ENCODE data around the gene THYN1.
"Not testable (repeated sequence)": the region's sequence is repeated elsewhere in the genome, so short reads cannot be mapped to it uniquely, and the experiment has no call there.

The THYN1 gene

DNA sequence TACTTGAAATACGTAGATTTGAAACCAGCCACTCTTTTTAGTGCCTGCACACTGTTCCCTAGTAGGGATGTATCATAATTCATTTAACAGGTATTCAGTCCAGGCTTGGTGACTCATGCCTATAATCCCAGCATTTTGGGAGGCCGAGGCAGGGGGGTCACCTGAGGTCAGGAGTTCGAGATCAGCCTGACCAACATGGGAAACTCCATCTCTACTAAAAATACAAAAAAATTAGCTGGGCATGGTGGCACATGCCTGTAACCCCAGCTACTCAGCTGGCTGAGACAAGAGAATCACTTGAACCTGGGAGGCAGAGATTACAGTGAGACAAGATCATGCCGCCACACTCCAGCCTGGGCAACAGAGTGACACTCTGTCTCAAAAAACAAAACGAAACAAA lies 31.2 kb upstream of the THYN1 start:
- not testable (repeated sequence) for H3K27ac ChIP-seq (ENCODE audit: low read length); H3K4me3 ChIP-seq (ENCODE audit: low read length); DNase-seq (ENCODE audit: low read depth, low spot score); H3K4me1 ChIP-seq (ENCODE audit: control insufficient read depth, insufficient read depth, low read length); H3K27me3 ChIP-seq (ENCODE audit: control insufficient read depth, insufficient read depth, low read length); H3K36me3 ChIP-seq (ENCODE audit: control insufficient read depth, insufficient read depth, low read length); H3K9me3 ChIP-seq (ENCODE audit: control insufficient read depth, insufficient read depth, low read length)
- no CpG with 5 or more reads among the region's 5 CpGs for WGBS (ENCODE audit: insufficient coverage, insufficient read length)

- no CpG with 5 or more reads among the region's 16 CpGs for WGBS (ENCODE audit: insufficient coverage, insufficient read length)
- Histone ChIP-seq H3K27me3 (ENCODE audit: control insufficient read depth, insufficient read depth, low read length) (no peaks in the 10 kb centered on the region), H3K9me3 (ENCODE audit: control insufficient read depth, insufficient read depth, low read length) (no peaks in the 10 kb centered on the region), H3K27ac (ENCODE audit: low read length) (no peak overlapping the region), H3K4me3 (ENCODE audit: low read length) (no peak overlapping the region), H3K4me1 (ENCODE audit: control insufficient read depth, insufficient read depth, low read length) (no peaks in the 10 kb centered on the region), H3K36me3 (ENCODE audit: control insufficient read depth, insufficient read depth, low read length) (0 out of 2 replicates have a peak, but pooled peaks cover 3% of the 10 kb centered on the region)
- no peak for DNase-seq (ENCODE audit: low read depth, low spot score)
Observed at GRCh38 chr11:134283461-134284230, 30.5 kb upstream of the THYN1 start.

DNA sequence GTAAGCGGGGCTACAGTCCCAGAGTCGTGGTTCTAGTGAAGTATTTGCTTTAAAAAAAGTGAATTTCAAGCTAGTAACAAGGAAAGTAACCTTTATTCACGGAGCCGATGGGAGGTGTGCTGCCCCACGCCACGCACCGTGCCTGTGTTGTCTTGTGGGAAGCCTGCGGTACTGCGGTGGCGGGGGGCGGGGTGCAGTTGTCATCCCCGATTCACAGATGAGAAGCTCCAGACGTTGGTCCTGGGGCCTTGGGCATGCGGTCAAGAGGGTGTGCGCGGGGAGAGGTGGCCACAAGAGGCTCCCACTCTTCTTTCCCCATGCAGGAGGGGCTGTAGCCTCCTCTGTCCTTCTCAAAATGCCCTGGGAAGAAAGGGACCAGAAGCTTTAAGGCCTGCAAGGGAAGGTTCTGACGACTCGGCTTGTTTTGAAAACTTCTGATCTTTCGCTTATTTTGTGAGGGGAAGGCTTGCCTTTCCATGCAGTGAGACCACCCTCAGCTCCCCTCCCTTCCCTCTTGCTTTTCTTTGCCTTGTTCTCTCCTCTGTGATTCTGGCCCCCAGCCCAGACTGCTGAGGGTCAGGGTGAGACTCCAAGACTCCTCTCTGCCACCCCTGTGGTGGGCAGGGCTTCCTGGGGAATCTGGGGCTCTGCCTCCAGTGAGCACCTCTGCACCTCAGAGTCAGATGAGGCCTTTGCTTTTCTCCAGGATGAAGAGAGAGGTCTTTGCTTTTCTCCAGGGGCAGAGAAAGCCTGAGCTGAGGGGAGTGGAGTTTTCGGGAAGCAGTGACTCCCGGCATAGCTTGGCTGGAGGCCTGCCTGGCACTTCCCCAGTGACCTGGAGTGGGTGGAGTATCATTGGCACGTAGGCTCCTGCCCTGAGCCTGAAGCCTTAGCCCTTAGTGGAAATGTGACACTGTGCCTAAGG lies 29.2 kb upstream of the THYN1 start:
- no peak overlapping the region for H3K4me3 ChIP-seq (ENCODE audit: low read length)
- WGBS (ENCODE audit: insufficient coverage, insufficient read length) = no CpG with 5 or more reads among the region's 22 CpGs
- DNase-seq (ENCODE audit: low read depth, low spot score) = no peak
- H3K27me3 ChIP-seq (ENCODE audit: control insufficient read depth, insufficient read depth, low read length) = no peaks in the 10 kb centered on the region
- H3K36me3 ChIP-seq (ENCODE audit: control insufficient read depth, insufficient read depth, low read length) = 0 out of 2 replicates have a peak, but pooled peaks cover 3% of the 10 kb centered on the region
- H3K4me1 ChIP-seq (ENCODE audit: control insufficient read depth, insufficient read depth, low read length) = no peaks in the 10 kb centered on the region
- H3K9me3 ChIP-seq (ENCODE audit: control insufficient read depth, insufficient read depth, low read length) = no peaks in the 10 kb centered on the region
- no peak overlapping the region for H3K27ac ChIP-seq (ENCODE audit: low read length)

DNA sequence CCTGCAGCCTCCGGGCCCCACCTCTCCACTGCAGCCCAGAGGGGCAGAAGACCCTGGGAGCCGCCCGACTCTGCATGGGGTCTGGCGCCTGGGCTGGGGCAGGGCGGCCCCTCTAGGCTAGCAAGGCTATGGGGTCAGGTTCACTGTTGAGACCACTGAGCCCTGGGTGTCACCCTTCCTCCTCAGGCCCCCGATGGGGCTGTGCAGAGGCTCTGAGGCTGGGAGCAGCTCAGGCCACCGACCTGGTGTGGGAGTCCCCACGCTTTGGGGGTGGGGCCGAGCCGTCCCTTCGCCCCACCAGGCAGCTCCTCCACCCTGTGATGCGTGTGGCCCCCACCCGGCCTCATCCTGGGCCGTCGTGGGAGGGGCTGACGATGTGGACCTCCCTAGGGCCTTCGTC lies 28.5 kb upstream of the THYN1 start:
- H3K4me3 ChIP-seq (ENCODE audit: low read length); H3K27me3 ChIP-seq (ENCODE audit: control insufficient read depth, insufficient read depth, low read length); H3K9me3 ChIP-seq (ENCODE audit: control insufficient read depth, insufficient read depth, low read length); H3K36me3 ChIP-seq (ENCODE audit: control insufficient read depth, insufficient read depth, low read length); H3K27ac ChIP-seq (ENCODE audit: low read length); H3K4me1 ChIP-seq (ENCODE audit: control insufficient read depth, insufficient read depth, low read length); DNase-seq (ENCODE audit: low read depth, low spot score): not testable (repeated sequence)
- WGBS (ENCODE audit: insufficient coverage, insufficient read length) = no CpG with 5 or more reads among the region's 17 CpGs

DNA sequence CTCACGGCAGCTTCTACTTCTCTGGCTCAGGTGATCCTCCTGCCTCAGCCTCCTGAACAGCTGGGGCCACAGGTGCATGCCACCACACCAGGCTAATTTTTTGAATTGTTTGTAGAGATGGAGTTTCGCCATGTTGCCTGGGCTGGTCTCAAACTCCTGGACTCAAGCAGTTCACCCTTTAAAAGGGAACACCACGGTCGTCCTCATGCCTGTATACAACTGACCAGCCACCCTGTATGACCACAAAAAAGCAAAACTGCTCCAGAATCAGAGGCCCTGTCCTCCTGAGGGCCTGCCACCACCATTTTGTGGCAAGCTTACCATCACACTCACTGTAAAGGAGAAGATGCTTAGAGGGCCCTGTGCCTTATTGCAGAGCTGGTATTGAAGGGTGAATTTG lies 25.2 kb upstream of the THYN1 start:
- H3K27me3 ChIP-seq (ENCODE audit: control insufficient read depth, insufficient read depth, low read length) = no peaks in the 10 kb centered on the region

GRCh38 chr11:134277183-134278001 lies 24.2 kb upstream of the THYN1 start:
- H3K36me3 ChIP-seq (ENCODE audit: control insufficient read depth, insufficient read depth, low read length) = 0 out of 2 replicates have a peak, but pooled peaks cover under 1% of the 10 kb centered on the region
- H3K27ac ChIP-seq (ENCODE audit: low read length) = no peak overlapping the region
- no peaks in the 10 kb centered on the region for H3K9me3 ChIP-seq (ENCODE audit: control insufficient read depth, insufficient read depth, low read length)
- H3K4me3 ChIP-seq (ENCODE audit: low read length) = peak overlapping the region; percentile 92; the same call in 1 of the 2 replicates
- H3K27me3 ChIP-seq (ENCODE audit: control insufficient read depth, insufficient read depth, low read length) = no peaks in the 10 kb centered on the region
- WGBS (ENCODE audit: insufficient coverage, insufficient read length) = no CpG with 5 or more reads among the region's 36 CpGs
- DNase-seq (ENCODE audit: low read depth, low spot score) = no peak
- peaks cover under 1% of the 10 kb centered on the region; the same call in 1 of the 2 replicates for H3K4me1 ChIP-seq (ENCODE audit: control insufficient read depth, insufficient read depth, low read length)

More for the DNA sequence above, 25.2 kb upstream of the THYN1 start:
- H3K27ac ChIP-seq (ENCODE audit: low read length) = no peak overlapping the region
- no peaks in the 10 kb centered on the region for H3K4me1 ChIP-seq (ENCODE audit: control insufficient read depth, insufficient read depth, low read length)
- H3K4me3 ChIP-seq (ENCODE audit: low read length) = no peak overlapping the region
- no CpG with 5 or more reads among the region's 4 CpGs for WGBS (ENCODE audit: insufficient coverage, insufficient read length)
- no peak for DNase-seq (ENCODE audit: low read depth, low spot score)
- H3K9me3 ChIP-seq (ENCODE audit: control insufficient read depth, insufficient read depth, low read length) = no peaks in the 10 kb centered on the region
- 0 out of 2 replicates have a peak, but pooled peaks cover 3% of the 10 kb centered on the region for H3K36me3 ChIP-seq (ENCODE audit: control insufficient read depth, insufficient read depth, low read length)

DNA sequence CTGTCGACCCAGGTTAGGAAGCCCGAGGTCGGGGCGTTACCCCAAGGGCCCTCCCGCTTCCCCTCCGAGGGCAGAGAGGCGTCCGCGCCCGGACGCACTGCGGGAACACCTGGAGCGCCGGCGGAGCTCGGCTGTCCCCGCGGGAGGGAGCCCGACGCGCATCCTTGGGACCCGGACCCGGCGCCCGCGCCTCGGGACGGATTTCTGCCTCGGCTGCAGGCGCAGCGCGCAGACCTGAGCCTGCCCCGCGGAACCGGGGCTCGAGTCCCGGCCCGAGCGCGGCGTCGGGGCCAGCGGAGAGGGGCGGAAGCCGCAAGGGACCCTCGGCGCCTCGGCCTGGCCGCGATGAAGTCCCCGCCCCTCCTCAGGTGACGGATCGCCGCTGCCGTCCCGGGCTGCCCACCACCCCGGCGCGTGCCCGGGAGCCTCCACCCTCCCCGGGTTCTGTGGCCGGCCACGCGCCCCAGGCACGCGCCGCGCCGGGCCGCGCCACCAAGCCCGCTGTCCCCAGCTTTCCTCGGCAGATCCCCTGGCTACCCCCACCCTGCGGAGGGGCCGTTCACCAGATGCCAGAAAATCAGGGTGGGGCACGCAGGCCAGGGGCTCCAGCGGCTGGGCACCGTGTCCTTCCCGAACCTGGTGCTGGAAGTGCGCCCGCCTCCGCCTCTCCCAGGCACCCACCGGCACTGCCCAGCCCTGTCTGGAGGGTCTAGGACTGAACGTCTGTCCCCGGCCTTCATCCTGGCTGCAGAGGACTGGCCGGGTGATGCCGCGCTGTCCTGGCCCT lies 23.4 kb upstream of the THYN1 start:
- Histone ChIP-seq H3K27ac (ENCODE audit: low read length) (no peak overlapping the region), H3K36me3 (ENCODE audit: control insufficient read depth, insufficient read depth, low read length) (no peaks in the 10 kb centered on the region), H3K9me3 (ENCODE audit: control insufficient read depth, insufficient read depth, low read length) (no peaks in the 10 kb centered on the region), H3K27me3 (ENCODE audit: control insufficient read depth, insufficient read depth, low read length) (no peaks in the 10 kb centered on the region), H3K4me3 (ENCODE audit: low read length) (peak overlapping the region; percentile 92), H3K4me1 (ENCODE audit: control insufficient read depth, insufficient read depth, low read length) (peaks cover 4% of the 10 kb centered on the region)
- DNase-seq (ENCODE audit: low read depth, low spot score) = no peak
- WGBS (ENCODE audit: insufficient coverage, insufficient read length) = no CpG with 5 or more reads among the region's 88 CpGs

DNA sequence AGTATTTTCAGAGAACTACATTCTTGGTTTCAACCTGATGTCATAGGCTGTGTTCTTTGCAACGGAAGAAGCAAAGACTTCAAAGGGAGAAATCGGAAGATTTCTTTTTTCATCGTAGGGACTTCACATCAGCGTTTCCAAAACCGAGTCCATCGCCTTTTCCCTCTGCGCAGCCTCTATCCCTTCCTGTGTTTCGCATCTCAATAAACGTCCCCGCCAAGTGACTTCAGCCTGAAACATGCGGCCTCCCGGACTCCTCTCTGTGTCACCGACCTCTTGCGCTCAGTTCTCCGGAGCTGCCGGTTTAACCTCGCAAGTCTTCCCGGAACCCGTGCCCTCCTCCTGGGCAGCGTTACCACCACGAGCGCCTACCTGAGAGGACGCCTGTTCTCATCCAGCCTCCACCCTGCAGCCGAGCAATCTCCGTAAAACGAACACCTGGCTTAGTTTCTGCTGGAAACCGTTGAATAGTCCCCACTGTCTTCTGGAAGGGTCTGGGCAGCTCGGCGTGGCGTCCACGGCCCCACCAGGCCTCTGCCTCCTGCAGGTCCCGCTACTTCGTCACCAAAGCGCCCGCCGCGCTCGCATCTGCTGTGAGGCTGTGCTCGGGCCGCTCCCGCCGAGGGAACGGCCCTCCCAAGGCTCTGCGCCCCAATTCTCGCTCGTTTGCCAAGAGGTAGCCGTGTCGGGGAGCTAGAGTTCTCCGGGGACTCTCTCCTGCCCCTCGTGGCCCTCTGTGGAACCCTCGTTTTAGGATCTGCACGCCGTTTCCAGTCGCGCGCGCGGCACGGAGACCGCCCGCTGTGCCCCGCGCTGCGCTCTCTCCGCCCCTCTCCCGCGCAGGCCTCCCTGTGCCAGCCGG lies 22.6 kb upstream of the THYN1 start, which contains the start of gene GLB1L3:
Gene GLB1L3 (plus strand): TSS at position 846 of the 862 bp plus-strand sequence. CDS start 362 bp downstream, outside the sequence.
- H3K4me1 ChIP-seq (ENCODE audit: control insufficient read depth, insufficient read depth, low read length) = peaks cover 6% of the 10 kb centered on the region

GRCh38 chr11:134275188-134275533 lies 22.0 kb upstream of the THYN1 start:
- Histone ChIP-seq H3K9me3 (ENCODE audit: control insufficient read depth, insufficient read depth, low read length) (no peaks in the 10 kb centered on the region), H3K4me3 (ENCODE audit: low read length) (peak overlapping the region; percentile 92; the same call in 1 of the 2 replicates), H3K27ac (ENCODE audit: low read length) (no peak overlapping the region), H3K36me3 (ENCODE audit: control insufficient read depth, insufficient read depth, low read length) (0 out of 2 replicates have a peak, but pooled peaks cover 2% of the 10 kb centered on the region), H3K27me3 (ENCODE audit: control insufficient read depth, insufficient read depth, low read length) (no peaks in the 10 kb centered on the region), H3K4me1 (ENCODE audit: control insufficient read depth, insufficient read depth, low read length) (peaks cover 8% of the 10 kb centered on the region)
- WGBS (ENCODE audit: insufficient coverage, insufficient read length) = no CpG with 5 or more reads among the region's 5 CpGs
- DNase-seq (ENCODE audit: low read depth, low spot score) = no peak

More for the DNA sequence above, 22.6 kb upstream of the THYN1 start, which contains the start of gene GLB1L3:
- DNase-seq (ENCODE audit: low read depth, low spot score) = no peak
- H3K4me3 ChIP-seq (ENCODE audit: low read length) = peak within 1 kb of the TSS; percentile 92
- no peaks in the 10 kb centered on the region for H3K27me3 ChIP-seq (ENCODE audit: control insufficient read depth, insufficient read depth, low read length)
- H3K9me3 ChIP-seq (ENCODE audit: control insufficient read depth, insufficient read depth, low read length) = no peaks in the 10 kb centered on the region
- no peak within 1 kb of the TSS for H3K27ac ChIP-seq (ENCODE audit: low read length)
- H3K36me3 ChIP-seq (ENCODE audit: control insufficient read depth, insufficient read depth, low read length) = no peaks in the 10 kb centered on the region
- WGBS (ENCODE audit: insufficient coverage, insufficient read length) = no CpG with 5 or more reads among the region's 68 CpGs
